Measurements from ENCODE around the gene PTPRN2.

PTPRN2 gene

DNA sequence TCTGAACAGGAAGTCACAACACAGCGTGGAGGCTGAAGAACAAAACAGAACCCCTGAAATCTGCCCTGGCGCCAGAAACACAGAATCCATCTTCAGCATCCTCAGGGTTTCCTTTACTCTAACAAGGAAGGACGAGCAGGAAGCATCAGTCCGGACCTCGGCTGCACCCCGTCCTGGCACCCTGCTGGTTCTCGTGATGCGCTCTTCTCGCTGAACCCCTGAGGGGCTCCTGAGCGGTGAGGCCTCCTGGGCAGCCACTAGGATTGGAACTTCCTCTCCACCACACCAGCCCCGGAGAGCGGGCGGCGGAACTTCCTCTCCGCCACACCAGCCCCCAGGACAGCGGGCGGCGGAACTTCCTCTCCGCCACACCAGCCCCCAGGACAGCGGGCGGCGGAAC is 461.9 kb downstream of the PTPRN2 start:
- H3K9ac ChIP-seq (ENCODE audit: low read length) = no peak overlapping the region
- H3K36me3 ChIP-seq (ENCODE audit: control insufficient read depth, insufficient read depth, low read length) = no peaks in the 10 kb centered on the region
- H3K27ac ChIP-seq (ENCODE audit: low read depth, low read length) = no peak overlapping the region
- H3K4me3 ChIP-seq (ENCODE audit: low read length) = no peak overlapping the region
- no peaks in the 10 kb centered on the region for H3K27me3 ChIP-seq (ENCODE audit: control insufficient read depth, insufficient read depth, low read length)
- H3K4me1 ChIP-seq (ENCODE audit: control insufficient read depth, insufficient read depth, low read length) = no peaks in the 10 kb centered on the region

DNA sequence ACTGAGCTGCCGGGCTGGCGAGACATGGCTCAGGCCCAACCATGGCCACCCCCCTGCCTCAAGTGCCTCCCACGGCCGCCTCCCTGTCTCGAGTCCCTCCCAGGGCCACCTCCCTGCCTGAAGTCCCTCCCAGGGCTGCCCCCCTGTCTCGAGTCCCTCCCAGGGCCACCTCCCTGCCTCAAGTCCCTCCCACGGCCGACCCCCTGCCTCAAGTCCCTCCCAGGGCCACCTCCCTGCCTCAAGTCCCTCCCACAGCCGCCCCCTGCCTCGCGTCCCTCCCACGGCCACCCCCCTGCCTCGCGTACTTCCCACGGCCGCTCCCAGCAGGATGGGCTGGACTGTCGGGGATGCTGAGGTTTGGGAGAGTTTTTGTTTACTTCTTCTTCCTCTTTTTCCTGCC is 462.5 kb downstream of the PTPRN2 start:
- Histone ChIP-seq H3K9ac (ENCODE audit: low read length) (no peak overlapping the region), H3K27me3 (ENCODE audit: control insufficient read depth, insufficient read depth, low read length) (no peaks in the 10 kb centered on the region), H3K36me3 (ENCODE audit: control insufficient read depth, insufficient read depth, low read length) (no peaks in the 10 kb centered on the region), H3K4me3 (ENCODE audit: low read length) (no peak overlapping the region), H3K27ac (ENCODE audit: low read depth, low read length) (no peak overlapping the region), H3K4me1 (ENCODE audit: control insufficient read depth, insufficient read depth, low read length) (no peaks in the 10 kb centered on the region)

DNA sequence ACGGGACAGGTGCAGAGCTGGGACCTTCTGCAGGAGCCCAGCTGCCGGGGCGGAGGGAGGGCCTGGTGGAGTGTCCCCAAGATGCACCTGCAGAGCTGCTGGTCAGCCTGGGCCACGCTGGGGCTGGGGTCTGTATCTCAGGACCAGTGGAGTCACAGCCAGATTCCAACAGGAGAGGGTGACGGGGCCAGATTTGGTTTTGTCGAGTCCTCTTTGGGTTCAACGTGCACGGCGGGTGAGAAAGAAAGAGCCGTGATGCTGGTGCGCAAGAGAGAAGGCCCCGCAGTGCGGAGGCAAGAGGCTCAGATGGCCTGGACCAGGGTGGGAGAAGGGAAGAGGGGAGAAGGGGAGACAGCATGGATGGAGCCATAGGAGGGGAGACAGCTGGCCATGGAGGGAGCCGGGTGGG is 462.9 kb downstream of the PTPRN2 start:
- H3K9ac ChIP-seq (ENCODE audit: low read length) = no peak overlapping the region
- no peaks in the 10 kb centered on the region for H3K4me1 ChIP-seq (ENCODE audit: control insufficient read depth, insufficient read depth, low read length)
- H3K27ac ChIP-seq (ENCODE audit: low read depth, low read length) = no peak overlapping the region
- no peaks in the 10 kb centered on the region for H3K27me3 ChIP-seq (ENCODE audit: control insufficient read depth, insufficient read depth, low read length)
- H3K36me3 ChIP-seq (ENCODE audit: control insufficient read depth, insufficient read depth, low read length) = no peaks in the 10 kb centered on the region
- H3K4me3 ChIP-seq (ENCODE audit: low read length) = no peak overlapping the region

DNA sequence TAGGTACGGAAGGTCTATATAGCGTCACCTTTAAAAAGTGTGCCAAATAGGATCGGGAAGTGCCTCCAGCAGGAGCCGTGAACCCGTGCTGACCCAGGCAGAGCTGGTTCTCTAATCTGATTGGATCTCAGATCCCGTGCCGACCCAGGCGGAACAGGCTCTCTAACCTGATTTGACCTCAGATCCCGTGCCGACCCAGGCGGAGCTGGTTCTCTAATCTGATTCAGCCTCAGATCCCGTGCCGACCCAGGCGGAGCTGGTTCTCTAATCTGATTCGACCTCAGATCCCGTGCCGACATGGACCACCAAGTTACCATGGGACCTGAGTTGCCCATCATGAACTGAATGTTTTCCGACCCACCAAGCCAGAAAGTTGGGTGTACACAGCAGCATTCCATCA is 463.9 kb downstream of the PTPRN2 start:
- H3K4me1 ChIP-seq (ENCODE audit: control insufficient read depth, insufficient read depth, low read length) = no peaks in the 10 kb centered on the region
- no peak overlapping the region for H3K27ac ChIP-seq (ENCODE audit: low read depth, low read length)
- no peak overlapping the region for H3K9ac ChIP-seq (ENCODE audit: low read length)
- H3K4me3 ChIP-seq (ENCODE audit: low read length) = no peak overlapping the region
- no peaks in the 10 kb centered on the region for H3K36me3 ChIP-seq (ENCODE audit: control insufficient read depth, insufficient read depth, low read length)
- no peaks in the 10 kb centered on the region for H3K27me3 ChIP-seq (ENCODE audit: control insufficient read depth, insufficient read depth, low read length)

DNA sequence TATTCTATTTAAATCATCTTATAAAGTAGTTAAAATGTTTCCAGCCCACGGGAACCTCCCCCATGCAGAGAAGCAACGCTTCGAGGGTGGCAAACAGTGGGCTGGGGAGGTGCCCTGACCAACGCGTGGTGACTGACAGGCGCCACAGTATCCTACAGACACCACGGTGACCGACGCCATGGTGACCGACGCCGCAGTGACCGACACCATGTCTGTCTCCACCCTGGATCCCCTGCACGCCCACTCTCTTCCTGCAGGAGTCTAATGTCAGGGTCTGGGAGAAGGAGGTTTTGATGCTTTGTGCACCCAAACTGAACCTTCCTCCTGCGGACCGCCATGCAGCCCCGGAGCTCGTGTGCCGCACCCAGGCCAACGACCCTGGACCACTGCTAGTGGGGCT is 464.4 kb downstream of the PTPRN2 start:
- Histone ChIP-seq H3K4me1 (ENCODE audit: control insufficient read depth, insufficient read depth, low read length) (no peaks in the 10 kb centered on the region), H3K36me3 (ENCODE audit: control insufficient read depth, insufficient read depth, low read length) (no peaks in the 10 kb centered on the region), H3K27ac (ENCODE audit: low read depth, low read length) (no peak overlapping the region), H3K4me3 (ENCODE audit: low read length) (no peak overlapping the region), H3K27me3 (ENCODE audit: control insufficient read depth, insufficient read depth, low read length) (no peaks in the 10 kb centered on the region), H3K9ac (ENCODE audit: low read length) (no peak overlapping the region)

DNA sequence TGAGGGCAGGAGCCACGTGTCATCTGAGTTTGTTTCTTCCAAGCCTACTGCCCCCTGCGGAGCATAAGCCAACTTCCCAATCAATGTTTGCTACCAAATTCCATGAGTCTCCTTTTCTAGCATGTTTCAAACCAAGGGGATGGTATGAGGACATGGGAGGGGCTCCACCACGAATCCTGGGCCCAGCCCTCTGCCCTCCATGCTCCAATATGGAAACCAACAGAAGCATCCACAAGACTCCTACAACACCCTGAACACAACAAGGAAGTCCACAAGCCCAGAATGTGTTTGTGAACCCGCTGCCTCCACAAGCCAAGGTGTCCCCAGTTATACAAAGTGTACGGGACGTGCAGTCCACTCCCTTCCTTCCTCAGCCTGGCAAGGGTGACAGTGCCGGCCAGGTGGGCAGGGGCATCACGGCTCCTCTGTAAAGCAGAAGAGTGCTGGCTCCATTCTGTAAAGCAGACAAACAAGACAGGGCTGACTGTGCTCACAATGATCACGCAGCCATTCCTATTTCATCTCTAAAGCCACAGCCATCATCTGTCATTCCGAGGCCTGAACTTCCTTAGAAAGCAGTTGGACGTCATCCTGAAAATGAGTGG is 466.1 kb downstream of the PTPRN2 start:
- Histone ChIP-seq H3K4me1 (ENCODE audit: control insufficient read depth, insufficient read depth, low read length) (no peaks in the 10 kb centered on the region), H3K27ac (ENCODE audit: low read depth, low read length) (no peak overlapping the region)

DNA sequence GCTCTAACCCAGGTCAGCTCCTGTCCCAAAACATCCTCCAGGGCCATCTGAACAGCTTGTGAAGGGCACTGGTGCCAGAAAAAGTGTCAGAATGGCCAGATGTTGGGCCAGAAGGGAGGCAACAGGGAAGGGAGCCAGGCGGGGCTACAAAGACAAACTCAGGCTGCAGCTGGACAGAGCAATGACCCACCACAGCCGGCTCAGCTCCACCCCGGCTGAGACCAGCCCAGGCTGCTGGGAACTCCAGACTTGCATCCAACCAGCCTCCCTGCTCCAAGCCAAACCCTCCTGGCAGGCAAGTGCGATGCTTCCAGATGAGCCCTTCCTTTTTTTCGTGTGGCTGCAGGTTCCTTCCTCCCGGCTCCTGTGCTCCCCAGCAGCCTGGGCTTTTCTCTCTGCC is 466.9 kb downstream of the PTPRN2 start:
- Histone ChIP-seq H3K27me3 (ENCODE audit: control insufficient read depth, insufficient read depth, low read length) (no peaks in the 10 kb centered on the region), H3K4me3 (ENCODE audit: low read length) (no peak overlapping the region), H3K4me1 (ENCODE audit: control insufficient read depth, insufficient read depth, low read length) (no peaks in the 10 kb centered on the region), H3K9ac (ENCODE audit: low read length) (no peak overlapping the region), H3K36me3 (ENCODE audit: control insufficient read depth, insufficient read depth, low read length) (no peaks in the 10 kb centered on the region), H3K27ac (ENCODE audit: low read depth, low read length) (no peak overlapping the region)

More for the DNA sequence above, 466.1 kb downstream of the PTPRN2 start:
- H3K4me3 ChIP-seq (ENCODE audit: low read length) = no peak overlapping the region
- no peaks in the 10 kb centered on the region for H3K36me3 ChIP-seq (ENCODE audit: control insufficient read depth, insufficient read depth, low read length)
- H3K27me3 ChIP-seq (ENCODE audit: control insufficient read depth, insufficient read depth, low read length) = no peaks in the 10 kb centered on the region
- H3K9ac ChIP-seq (ENCODE audit: low read length) = no peak overlapping the region

DNA sequence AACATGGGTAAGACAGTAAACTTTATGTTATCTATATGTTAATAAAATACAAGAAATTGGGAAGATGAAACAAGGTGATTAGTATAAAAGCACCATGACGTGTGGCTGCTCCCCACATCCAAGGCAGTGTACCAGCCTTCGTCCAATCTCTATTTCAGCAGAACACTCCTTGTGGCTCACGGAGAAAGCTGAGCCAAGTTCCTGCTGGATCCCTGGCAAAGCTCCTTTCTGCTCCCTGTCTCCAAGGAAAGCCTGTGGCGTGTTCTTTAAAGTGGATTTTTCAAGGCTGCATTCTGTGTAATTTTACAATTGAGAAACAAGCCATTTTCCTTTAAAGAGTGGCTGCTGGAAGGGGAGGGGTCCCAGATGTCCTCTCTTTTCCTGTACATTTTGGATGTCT is 467.3 kb downstream of the PTPRN2 start:
- Histone ChIP-seq H3K4me1 (ENCODE audit: control insufficient read depth, insufficient read depth, low read length) (no peaks in the 10 kb centered on the region), H3K9ac (ENCODE audit: low read length) (no peak overlapping the region), H3K4me3 (ENCODE audit: low read length) (no peak overlapping the region), H3K27me3 (ENCODE audit: control insufficient read depth, insufficient read depth, low read length) (no peaks in the 10 kb centered on the region), H3K36me3 (ENCODE audit: control insufficient read depth, insufficient read depth, low read length) (no peaks in the 10 kb centered on the region), H3K27ac (ENCODE audit: low read depth, low read length) (no peak overlapping the region)

DNA sequence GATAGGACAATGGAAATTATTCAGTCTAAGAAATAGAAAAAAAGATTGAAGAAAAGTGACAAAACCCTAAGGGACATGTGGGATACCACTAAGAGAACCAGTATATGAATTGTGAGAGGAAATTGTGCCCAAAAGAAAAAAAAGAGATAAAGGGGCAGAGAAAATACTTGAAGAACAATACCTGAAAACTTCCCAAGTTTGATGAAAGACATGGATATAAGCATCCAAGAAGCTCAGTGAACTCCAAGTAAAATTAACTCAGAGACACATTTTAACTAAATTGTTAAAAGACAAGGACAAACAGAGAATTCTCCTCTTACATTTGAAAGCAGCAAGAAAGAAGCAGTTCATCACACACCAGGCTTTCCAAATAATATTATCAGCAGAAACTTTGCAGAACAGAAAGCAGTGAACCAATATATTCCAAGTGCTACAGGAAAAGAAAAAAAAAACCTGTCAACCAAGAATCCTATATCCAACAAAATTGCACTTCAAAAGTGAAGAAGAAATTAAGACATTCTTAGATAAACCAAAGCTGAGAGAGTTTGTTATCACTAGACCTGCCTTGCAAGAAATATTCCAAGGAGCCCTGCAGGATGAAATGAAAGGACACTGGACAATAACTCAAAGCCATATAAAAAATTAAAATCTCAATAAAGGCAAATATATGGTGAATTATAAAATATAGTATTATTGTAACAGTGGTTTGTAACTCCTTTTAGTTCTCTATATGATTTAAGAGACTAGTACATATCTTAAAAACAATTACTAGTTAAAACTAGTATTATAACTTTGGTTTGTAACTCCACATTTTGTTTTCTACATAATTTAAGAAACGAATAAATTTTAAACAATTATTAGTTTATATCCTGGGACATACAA is 470.0 kb downstream of the PTPRN2 start:
- Histone ChIP-seq H3K36me3 (ENCODE audit: control insufficient read depth, insufficient read depth, low read length) (no peaks in the 10 kb centered on the region), H3K4me3 (ENCODE audit: low read length) (no peak overlapping the region), H3K27ac (ENCODE audit: low read depth, low read length) (no peak overlapping the region), H3K4me1 (ENCODE audit: control insufficient read depth, insufficient read depth, low read length) (no peaks in the 10 kb centered on the region), H3K27me3 (ENCODE audit: control insufficient read depth, insufficient read depth, low read length) (no peaks in the 10 kb centered on the region), H3K9ac (ENCODE audit: low read length) (no peak overlapping the region)

DNA sequence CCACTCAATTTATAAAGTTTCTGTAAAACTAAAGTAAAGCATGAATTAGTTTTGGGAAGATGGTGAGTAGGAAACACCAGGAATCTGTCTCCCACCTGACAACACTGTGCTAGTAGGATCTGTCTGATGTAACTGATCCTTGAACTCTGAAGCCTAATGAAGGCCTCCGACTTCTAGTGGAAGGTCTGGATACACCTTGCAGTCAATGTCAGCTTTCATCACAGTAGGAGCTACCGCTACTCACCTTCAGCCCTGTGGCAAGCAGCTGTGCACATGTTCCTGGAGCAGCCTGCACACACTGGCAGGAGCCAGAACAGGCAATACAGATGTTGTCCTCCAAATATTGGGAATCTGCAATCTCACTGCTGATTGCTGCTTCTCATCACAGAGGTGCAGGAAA is 471.4 kb downstream of the PTPRN2 start:
- Histone ChIP-seq H3K36me3 (ENCODE audit: control insufficient read depth, insufficient read depth, low read length) (no peaks in the 10 kb centered on the region), H3K27ac (ENCODE audit: low read depth, low read length) (no peak overlapping the region), H3K4me1 (ENCODE audit: control insufficient read depth, insufficient read depth, low read length) (no peaks in the 10 kb centered on the region), H3K9ac (ENCODE audit: low read length) (no peak overlapping the region), H3K4me3 (ENCODE audit: low read length) (no peak overlapping the region), H3K27me3 (ENCODE audit: control insufficient read depth, insufficient read depth, low read length) (no peaks in the 10 kb centered on the region)

DNA sequence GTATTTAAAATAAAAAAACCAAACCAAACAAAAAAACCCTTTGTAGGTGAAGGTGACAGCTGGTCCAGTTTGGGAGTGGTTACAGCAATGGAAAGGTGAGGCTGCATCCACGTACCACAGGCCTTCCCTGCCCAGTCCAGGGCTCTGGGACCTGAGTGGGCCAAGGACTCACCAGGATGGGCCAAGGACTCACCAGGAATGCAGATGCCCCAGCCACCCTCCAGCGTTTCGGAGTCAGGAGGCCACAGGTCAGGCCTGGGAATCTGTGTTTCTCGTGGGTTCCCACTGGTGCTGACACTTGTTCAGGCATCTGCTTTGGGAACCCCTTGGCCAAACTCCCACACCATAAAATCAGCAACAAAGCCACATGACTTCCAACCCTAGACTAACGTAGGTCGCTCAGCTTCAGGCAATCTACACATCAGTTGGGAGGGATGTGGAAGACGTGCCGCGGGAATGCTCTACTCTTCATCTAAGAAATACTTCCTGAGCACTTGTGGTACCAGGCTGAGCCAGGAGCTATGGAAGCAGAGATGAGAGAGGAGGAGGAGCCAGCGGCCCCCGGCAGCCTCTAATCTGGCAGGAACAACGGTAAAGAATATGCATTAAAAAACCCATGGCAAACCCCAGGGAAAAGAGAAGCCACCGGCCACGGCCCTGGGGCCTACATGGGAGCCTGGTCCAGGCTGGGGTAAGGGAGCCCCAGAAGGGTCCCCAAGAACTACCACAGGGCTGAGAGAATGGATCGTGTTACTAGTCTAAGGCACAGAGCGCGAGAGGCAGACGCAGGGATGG is 473.4 kb downstream of the PTPRN2 start:
- Histone ChIP-seq H3K4me3 (ENCODE audit: low read length) (no peak overlapping the region), H3K27me3 (ENCODE audit: control insufficient read depth, insufficient read depth, low read length) (no peaks in the 10 kb centered on the region)

DNA sequence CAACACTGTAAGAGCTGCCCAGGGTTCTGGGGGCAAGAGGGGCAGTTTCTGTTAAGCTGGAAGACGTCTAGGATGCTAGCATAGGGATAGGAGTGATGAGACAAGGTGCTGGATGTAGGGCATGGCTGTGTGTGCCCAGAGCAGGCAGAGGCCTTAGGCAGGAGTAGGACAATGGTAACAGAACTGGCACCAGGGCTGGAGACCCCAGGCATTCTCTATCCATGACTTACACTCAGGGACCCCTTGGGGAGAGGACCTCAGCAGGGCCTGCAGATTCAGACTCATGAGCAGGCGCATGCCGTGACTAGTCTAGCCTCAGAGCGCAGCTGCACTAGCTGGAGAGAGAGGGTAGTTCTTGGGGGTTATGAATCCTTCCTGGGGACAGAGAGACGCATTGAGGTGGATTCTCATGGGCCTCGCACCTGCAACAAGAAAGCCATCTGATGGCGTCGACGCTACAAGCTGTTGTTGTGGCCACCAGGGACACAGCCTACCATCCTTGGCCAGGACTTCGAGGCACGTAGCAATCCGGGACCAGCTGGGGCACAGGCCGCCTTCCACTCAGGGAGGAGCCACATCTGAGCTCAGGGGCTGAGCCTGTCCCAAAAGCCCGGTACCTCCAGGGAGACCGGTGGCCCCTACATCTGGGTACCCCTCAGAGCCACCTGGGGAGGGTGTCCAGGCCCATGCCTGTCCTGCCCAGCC is 474.1 kb downstream of the PTPRN2 start:
- H3K36me3 ChIP-seq (ENCODE audit: control insufficient read depth, insufficient read depth, low read length) = no peaks in the 10 kb centered on the region
- H3K27ac ChIP-seq (ENCODE audit: low read depth, low read length) = no peak overlapping the region
- H3K27me3 ChIP-seq (ENCODE audit: control insufficient read depth, insufficient read depth, low read length) = no peaks in the 10 kb centered on the region
- H3K4me1 ChIP-seq (ENCODE audit: control insufficient read depth, insufficient read depth, low read length) = no peaks in the 10 kb centered on the region
- no peak overlapping the region for H3K4me3 ChIP-seq (ENCODE audit: low read length)
- H3K9ac ChIP-seq (ENCODE audit: low read length) = no peak overlapping the region

More for the DNA sequence above, 473.4 kb downstream of the PTPRN2 start:
- Histone ChIP-seq H3K4me1 (ENCODE audit: control insufficient read depth, insufficient read depth, low read length) (no peaks in the 10 kb centered on the region), H3K36me3 (ENCODE audit: control insufficient read depth, insufficient read depth, low read length) (no peaks in the 10 kb centered on the region), H3K27ac (ENCODE audit: low read depth, low read length) (no peak overlapping the region), H3K9ac (ENCODE audit: low read length) (no peak overlapping the region)
